HG03025 (cell line): ENCODE data around the gene FANCI.
"Not testable (repeated sequence)": the region's sequence is repeated elsewhere in the genome, so short reads cannot be mapped to it uniquely, and the experiment has no call there.

Experiments used
- ATAC-seq: cut with Tn5 transposase; IDR thresholded peaks from one replicate; pipeline ENCODE4 v1.9.1; 2021; ENCODE audit warnings: mild to moderate bottlenecking, moderate library complexity; ENCODE audit not compliant: unreplicated experiment, low FRiP score

Gene FANCI

DNA sequence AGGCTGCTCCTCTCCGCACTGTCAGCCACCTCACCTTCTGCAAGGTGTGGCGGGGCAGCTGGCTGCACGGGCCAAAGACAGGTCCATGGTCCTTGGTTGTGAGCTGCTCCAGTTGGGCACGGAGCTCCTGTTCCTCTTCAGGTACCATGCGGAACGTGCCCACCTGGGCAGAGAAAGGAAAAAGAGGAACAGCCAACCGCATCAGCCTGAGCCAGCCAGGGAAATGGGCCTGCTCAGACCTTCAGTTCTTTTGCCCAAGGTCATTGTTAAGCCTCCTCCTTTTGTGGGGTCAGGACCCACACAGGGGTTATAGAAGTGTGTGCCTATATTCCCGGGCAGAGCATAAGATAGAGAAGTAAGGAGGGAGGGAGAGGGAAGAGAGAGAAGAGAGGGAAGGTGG, 25.2 kb upstream of the FANCI start:
- ATAC-seq = no peak

DNA sequence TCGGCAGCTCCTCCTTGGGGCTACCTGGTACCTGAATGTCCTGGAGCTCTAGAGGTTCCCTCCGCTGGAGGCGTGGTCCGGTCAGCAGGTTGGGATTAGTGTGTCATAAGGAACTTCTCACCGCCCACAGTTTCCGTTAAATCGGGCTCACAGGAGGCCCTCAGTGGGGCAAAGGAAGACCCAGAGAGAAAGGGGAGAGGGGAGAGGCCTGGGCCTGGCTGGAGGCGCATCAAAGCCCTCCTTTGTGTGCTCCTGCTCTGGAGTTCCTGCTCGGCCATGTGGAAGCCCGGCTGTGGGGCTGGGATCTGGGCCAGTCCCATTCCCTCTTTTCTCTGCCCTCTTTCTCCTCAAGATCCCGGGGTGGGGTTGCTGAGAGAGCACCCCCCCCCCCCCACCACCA, 22.2 kb upstream of the FANCI start, which contains the start of gene RLBP1:
TSS of gene RLBP1 (minus strand) at position 37 of the 400 bp plus-strand sequence. CDS start 2,604 bp downstream, outside the sequence.
- ATAC-seq = no peak

DNA sequence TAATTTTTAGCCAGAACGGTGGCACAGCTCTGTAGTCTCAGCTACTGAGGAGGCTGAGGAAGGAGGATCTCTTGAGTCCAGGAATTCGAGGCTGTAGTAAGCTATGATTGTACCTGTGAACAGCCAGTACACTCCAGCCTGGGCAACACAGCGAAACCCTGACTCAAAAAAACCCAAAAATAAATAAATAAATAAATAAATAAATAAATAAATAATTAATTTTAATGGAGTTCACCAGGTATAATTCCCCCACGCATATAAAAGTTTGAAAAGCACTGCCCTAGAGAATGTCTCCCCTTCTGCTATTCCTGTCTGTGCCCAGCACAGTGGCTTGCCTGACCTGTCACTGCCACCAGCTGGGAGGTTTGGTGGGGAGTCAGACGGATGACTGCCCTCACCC, 18.2 kb upstream of the FANCI start:
- no peak for ATAC-seq

DNA sequence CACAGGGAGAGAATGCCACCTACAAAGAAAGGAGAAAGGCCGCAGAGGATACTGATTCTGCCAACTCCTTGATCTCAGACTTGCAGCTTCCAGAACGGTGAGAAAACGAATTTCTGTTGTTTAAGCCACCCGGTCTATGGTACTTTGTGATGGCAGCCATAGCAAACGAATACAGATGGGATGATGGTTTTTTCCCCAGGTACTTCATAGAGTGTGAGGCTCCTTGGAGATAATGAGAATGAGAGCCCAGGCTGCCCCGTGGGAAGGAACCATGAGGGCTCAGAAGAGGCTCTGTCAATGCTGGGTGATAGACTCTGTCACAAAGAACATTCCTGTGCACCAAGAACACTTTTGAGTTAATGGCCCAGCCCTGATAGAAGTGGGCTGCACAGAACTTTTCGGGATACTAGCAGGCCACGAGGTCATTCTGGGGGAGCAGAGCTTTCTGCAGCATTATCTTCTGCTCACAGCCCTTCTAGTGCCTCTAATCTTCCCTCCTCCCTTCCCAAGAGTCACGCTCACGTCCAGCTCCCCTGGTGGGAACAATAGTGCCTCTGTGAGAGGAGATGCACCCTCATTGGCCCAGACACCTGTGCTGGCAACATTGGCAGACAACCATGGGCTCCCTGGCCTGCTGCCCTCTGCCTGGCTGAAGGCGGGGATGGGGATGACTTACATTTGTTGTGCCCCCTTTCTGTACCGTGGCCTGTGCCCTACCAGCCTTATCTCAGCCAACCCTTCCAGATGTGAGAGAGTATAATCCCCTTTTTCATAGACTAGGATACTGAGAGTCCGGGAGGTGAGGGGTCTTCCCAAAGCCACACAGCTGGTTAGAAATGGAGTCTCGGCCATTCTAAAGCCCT, 17.2 kb upstream of the FANCI start:
- no peak for ATAC-seq

DNA sequence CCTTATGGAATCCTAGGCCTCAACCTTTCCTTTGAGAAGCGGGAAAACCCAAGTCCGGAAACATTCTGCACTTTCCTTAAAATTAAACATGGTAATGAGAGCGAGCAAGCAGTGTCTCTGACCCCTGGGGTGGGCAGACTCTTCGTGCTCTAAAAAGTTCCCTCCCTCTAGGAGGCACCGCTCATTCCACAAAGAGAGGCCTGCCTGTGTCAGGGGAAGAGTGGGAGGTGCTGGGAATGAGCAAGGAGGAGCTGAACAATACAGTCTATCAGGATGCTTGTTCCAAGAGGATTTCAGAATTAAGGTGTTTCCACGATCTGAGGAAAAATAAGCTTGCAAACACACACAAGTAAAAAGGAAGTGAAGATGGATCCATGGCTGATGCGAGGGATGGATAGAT, 16.4 kb upstream of the FANCI start:
- ATAC-seq = no peak

DNA sequence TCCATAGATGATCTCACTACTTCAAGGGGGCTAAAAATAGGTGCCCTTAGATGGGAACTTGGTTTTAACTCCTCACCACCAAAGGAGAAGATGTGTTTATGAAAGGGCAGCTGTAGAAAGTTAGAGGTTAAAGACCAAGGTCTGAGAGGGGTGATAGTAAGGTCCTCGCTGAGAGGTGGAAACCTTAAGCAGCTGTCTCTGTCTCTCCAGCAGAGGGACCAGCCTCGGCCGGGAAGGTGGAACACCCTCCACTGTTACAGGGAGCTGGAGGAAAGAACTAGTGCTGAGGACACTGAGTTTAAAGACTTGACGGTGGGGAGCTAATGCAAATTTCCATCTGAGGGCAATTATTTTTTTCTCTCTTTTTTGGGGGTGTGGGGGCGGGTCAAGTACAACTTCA, 13.5 kb upstream of the FANCI start:
- ATAC-seq = no peak

DNA sequence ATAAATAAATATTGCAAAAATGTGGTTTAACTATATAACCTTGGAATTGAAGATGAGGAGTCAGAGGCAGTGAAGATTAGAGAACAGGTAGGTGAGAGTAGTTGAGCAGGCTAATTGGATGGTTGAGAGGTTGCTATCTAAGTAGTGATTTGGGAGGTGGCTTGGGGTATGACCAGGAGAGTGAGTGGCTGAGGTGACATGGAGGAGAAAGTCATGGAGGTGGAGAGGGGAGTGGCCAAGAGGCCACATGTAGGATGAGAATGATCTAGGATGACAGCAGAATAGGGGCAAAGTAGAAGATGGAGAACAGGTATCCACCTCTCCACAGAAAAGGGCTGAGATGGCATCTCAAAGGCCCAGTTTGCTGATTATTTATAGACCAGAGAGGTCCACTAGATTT, 11.9 kb upstream of the FANCI start:
- no peak for ATAC-seq

DNA sequence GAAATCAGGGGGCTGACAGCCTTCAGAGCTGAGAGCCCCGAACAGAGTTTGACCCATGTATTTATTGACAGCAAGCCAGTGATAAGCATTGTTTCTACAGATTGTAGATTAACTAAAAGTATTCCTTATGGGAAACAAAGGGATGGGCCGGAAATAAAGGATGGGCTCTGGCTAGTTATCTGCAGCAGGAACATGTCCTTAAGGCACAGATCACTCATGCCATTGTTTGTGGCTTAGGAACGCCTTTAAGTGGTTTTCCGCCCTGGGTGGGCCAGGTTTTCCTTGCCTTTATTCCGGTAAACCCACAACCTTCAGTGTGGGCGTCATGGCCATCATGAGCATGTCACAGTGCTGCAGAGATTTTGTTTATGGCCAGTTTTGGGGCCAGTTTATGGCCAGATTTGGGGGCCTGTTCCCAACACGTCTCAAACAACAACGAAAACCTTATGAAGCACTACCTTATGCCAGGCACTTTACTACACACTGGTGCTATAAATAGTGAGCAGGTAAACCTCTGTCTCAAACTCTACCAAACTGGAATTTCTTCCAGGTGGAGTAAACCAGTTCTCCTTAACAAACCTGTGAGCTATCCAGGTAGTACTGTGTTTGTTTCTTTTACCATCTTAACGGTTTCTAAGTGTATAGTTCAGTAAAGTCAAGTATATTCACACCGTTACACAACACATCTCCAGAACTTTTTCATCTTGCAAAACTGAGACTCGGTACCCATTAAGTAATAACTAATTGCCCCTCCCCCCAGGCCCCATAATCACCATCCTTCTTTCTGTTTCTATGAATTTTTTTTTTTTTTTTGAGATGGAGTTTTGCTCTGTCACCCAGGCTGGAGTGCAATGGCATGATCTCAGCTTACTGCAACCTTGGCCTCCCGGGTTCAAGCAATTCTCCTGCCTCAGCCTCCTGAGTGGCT, 3.6 kb upstream of the FANCI start:
- not testable (repeated sequence) for ATAC-seq

DNA sequence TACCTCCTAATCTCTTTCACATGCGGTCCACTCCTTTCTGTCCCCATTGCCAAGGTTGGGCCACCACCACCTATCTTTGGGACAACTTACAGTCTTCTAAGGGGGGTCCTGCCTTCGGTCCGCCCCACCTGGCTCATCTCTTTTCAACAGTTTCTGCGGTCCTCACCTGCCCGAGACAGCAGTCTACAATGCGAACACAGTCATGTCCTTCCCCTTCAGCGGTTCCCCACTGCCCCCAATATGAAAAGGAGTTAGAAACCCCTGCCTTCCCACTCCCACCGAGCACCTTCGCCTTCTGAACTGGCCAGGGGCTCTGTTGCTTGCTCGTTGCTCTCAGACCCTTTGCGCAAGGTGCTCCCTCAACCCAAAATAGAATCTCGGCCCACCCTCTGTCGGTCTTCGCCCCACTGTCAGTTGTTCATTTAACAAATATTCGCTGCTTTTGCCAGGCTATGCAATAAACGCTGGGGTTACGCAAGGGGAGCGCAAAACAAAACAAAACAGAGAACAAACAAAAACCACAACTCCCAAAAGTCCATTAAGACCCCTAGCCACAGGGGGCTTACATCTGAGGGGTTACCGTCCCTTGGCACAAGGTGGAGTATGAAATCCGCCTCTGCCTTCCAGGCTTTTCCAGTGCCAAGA, 611 bp upstream of the FANCI start:
- no peak for ATAC-seq

DNA sequence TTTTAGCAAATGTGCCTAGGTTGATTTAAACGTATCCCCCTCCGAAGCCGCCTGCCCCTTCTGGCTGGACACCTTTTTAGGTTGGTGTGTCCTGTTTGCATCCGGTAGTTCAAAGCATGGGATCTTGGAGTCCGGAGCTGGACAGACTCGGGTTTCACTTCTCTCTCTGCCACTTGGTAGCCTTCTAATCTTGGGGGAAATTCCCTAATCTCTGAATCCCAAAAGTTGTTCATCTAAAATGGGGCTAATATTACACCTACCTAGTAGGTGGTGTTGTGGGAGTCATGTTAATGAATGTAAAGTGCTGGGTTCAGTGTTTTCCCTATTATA, 760 bp downstream of the FANCI start:
- ATAC-seq = no peak

DNA sequence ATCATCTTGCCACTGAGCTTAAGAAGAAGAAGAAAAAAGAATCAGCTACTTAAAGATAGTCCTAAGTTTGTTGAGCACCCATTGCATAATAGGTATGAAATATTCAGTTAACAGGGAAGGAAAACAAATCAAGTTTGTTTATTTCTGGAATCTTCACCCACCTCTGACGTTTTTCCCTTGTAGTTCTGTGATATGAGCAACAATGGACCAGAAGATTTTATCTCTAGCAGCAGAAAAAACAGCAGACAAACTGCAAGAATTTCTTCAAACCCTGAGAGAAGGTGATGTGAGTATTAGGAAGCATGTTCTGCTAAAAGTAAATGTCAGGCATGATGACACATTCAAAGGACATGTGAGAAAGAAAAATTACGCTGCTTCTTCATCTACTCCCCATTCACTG, 3.7 kb downstream of the FANCI start:
- ATAC-seq = no peak

DNA sequence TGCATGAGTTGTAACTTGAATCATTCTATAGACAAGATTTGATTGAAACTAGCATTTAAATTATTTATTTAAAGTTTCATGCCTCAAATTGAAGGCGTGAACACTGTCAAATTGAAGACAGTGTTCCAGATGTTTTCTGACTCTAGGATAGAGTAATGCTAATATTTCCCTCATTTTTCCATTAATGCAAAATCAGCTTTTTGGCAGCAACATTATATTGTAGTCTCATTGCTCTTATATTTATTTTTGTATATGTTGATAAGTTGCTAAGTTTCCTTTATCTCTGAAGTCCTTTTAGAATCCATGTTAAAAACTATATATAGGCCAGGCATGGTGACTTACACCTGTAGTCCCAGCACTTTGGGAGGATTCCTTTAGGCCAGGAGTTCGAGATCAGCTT, 4.8 kb downstream of the FANCI start:
- no peak for ATAC-seq

DNA sequence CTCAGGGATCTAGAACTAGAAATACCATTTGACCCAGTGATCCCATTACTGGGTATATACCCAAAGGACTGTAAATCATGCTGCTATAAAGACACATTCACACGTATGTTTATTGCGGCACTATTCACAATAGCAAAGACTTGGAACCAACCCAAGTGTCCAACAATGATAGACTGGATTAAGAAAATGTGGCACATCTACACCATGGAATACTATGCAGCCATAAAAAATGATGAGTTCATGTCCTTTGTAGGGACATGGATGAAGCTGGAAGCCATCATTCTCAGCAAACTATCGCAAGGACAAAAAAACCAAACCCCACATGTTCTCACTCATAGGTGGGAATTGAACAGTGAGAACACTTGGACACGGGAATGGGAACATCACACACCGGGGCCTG, 6.4 kb downstream of the FANCI start:
- ATAC-seq = not testable (repeated sequence)

DNA sequence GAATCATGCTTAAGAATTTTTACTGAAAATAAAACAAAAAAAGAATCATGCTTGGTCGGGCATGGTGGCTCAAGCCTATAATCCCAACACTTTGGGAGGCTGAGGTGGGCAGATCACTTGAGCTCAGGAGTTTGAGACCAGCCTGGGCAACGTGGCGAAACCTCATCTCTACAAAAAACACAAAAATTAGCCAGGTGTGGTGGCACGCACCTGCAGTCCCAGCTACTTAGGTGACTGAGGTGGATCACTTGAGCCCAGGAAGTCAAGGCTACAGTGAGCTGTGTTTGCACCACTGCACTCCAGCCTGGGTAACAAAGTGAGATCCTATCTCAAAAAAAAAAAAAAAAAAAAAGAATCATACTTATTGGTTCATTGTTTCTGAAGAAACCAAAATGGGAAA, 33.5 kb downstream of the FANCI start:
- ATAC-seq = not testable (repeated sequence)

DNA sequence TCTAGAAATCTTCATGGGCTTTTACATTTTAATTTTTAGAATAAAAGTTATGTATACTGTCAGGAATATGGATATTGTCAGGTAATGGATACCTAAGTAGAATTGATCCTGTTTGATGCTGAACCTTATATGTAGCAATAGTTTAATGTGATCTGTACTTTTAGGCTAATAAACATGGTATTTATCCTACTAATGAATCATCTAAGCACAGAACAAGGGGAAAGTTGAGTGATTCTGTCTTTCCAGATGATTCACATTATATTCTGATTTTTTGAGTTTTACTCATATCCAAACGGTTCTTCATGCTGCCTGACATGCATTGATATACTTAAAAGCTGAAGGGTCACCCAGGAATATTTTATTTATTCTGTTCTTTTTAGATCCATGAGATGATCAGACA, 34.5 kb downstream of the FANCI start:
- no peak for ATAC-seq

DNA sequence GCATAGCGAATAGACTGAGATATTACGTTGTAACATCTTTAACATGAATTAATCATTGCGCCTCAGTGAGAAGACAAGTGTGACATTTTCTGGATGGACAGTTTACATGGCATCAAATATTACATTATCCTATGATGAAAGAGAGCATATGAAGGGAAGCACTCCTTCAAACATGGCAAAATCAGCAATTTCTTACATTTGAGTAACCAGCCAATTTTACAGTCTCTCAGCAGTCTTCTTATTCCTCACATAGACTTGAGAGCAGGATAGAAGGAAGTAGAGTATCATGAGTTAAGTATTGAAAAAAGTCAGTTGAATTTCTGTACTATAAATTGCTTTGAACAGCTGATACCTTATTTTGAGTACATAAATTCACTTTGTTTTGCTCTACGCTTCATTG, 38.9 kb downstream of the FANCI start:
- ATAC-seq = no peak

DNA sequence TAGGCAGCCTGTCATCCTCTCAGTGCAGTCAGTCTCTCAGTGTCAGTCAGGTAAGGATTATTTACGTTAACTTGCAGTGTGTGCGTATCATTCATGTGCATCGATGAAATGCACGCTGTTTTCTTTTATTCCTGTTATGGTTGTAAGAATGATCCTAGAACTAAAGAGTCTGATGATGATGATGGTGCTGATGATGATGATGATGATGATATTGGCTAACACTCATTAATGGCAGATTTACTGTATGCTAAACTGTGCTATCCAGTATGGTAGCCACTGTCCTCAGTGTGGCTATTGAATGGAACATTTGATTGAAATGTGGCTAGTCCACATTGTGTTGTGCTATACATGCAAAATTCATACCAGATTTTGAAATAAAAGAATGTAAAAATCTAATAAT, 39.4 kb downstream of the FANCI start:
- no peak for ATAC-seq

DNA sequence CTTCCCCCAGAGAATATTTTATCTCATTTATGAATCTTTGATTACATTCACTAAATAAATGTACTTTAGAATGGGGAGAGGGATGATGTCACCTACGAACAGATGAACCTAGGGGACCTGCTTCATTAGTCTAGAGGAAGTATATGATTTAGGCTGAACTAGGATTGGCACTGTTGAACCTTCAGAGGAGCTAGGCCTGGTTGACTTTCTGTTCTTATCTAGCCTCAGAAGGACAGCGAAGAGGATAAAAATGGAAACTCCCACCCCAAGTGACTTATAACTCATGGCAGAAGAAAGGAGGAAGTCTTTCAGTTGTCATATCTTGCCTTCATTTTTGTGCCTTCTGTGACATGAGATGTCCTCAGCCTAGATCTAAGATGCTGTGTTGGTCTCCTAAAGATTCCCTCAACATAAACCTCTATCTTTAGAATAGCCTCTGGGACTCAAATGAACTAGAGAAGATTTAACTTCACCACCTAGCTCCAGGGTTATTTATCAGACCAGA, 48.2 kb downstream of the FANCI start:
- no peak for ATAC-seq

DNA sequence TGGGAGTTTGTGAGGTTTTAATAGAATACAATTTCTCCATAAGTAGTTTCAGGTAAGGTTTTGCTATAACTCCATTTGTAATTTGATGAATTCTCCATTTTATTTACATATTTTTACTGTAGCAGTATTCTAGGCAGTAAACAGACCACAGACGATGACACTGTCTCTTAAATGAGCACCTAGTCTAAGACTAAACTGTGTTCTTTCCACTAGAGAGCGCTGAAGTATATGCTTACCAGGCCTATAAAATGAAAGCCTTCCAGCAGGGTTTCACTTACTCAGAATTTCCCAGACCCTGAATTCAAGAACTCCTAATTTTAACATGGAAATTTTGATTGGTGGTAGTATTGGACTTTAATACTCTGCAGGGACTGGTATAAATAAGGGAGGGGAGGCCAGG, 49.2 kb downstream of the FANCI start:
- ATAC-seq = no peak

DNA sequence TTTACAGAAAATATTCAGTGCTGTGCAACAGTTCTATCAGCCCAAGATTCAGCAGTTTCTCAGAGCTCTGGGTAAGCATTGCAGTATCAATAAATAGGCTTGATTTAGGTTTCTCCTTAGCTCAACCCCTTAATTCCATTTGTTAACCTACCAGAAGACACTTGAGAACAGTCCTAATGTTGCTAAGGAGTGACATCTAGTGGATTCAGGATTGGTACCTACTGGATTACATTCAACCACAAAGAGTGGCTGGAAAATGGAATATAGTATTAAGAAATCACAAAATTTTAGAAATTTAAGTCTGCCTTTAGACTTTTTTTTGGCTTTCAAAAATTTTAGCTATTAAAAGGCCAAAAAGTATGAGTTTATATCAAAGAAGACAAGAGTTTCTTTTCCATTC, 56.1 kb downstream of the FANCI start:
- ATAC-seq = no peak
